A673 (cell line): ENCODE data around the gene KCNG3. TPM values are rescaled to one million over a fixed set of nuclear protein-coding genes. Genes with fewer than 3 reads are reported as not detected.

ENCODE experiments used
- BruUV-seq: library from RNA; stranded (reverse); fragments of 400-500 nt; replicated peaks from 2 replicates; lab custom pipeline; 2021; lab: Mats Ljungman, UMichigan
- CTCF ChIA-PET: fragments of 300-600 bp; sonication (Branson Sonifier 250); formaldehyde crosslinking; loops from one replicate; lab custom pipeline; 2022; ENCODE audit warnings: antibody characterized with exemption; lab: Charles Lee
- POLR2A ChIA-PET: fragments of 300-600 bp; sonication (Branson Sonifier 250); formaldehyde crosslinking; loops from one replicate; lab custom pipeline; 2022; ENCODE audit warnings: antibody characterized with exemption; ENCODE audit not compliant: low non-redundant PET; lab: Charles Lee
- DNase-seq: peaks from one replicate; pipeline ENCODE4 v3.0.0-alpha.2; 2015; ENCODE audit warnings: low spot score
- H3K27ac ChIP-seq: fragments of 200-600 bp; sonication (generic); 2 replicates; pipeline ENCODE4 v1.5.1; 2016; ENCODE audit warnings: mixed run types, low read depth, mild to moderate bottlenecking, mixed read lengths, antibody characterized with exemption, low read length; ENCODE audit not compliant: poor library complexity, severe bottlenecking
- H3K27me3 ChIP-seq: fragments of 200-600 bp; sonication (generic); replicated peaks from 2 replicates; pipeline ENCODE4 v1.6.1; 2017; ENCODE audit warnings: mixed run types, low read depth, mild to moderate bottlenecking, mixed read lengths, antibody characterized with exemption, low read length; ENCODE audit not compliant: insufficient read depth, poor library complexity
- H3K36me3 ChIP-seq: fragments of 200-600 bp; sonication (generic); 2 replicates; pipeline ENCODE4 v1.6.1; 2016; ENCODE audit warnings: mixed run types, mild to moderate bottlenecking, mixed read lengths, antibody characterized with exemption, low read length; ENCODE audit not compliant: insufficient read depth, poor library complexity, severe bottlenecking
- H3K4me1 ChIP-seq: fragments of 200-600 bp; sonication (generic); 2 replicates; pipeline ENCODE4 v1.6.1; 2017; ENCODE audit warnings: mixed run types, mild to moderate bottlenecking, mixed read lengths, antibody characterized with exemption, low read length; ENCODE audit not compliant: insufficient read depth, poor library complexity, severe bottlenecking
- H3K4me3 ChIP-seq: fragments of 200-600 bp; sonication (generic); 2 replicates; pipeline ENCODE4 v1.5.1; 2016; ENCODE audit warnings: low read depth, mixed run types, mild to moderate bottlenecking, mixed read lengths, low read length; ENCODE audit not compliant: poor library complexity, severe bottlenecking
- H3K9me3 ChIP-seq: fragments of 200-600 bp; sonication (generic); 2 replicates; pipeline ENCODE4 v1.6.1; 2016; ENCODE audit warnings: mixed run types, low read depth, mild to moderate bottlenecking, mixed read lengths, antibody characterized with exemption, low read length; ENCODE audit not compliant: poor library complexity, severe bottlenecking
- CTCF ChIP-seq: fragments of 300-800, 200-600 bp; sonication (generic); conservative IDR thresholded peaks from 2 replicates; pipeline ENCODE4 v1.5.1; 2017; ENCODE audit warnings: low read depth, mild to moderate bottlenecking, antibody characterized with exemption, low read length, moderate library complexity, mixed read lengths
- EZH2 ChIP-seq: fragments of 200-600 bp; sonication (generic); IDR thresholded peaks from 2 replicates; pipeline ENCODE4 v1.6.1; 2017; ENCODE audit warnings: borderline replicate concordance, low read depth, mild to moderate bottlenecking, mixed read lengths, antibody characterized with exemption, low read length; ENCODE audit not compliant: poor library complexity, severe bottlenecking
- intact Hi-C: fragments of 100-400 bp; cut with micrococcal nuclease; formaldehyde crosslinking; loops from one replicate; pipeline ENCODE4 v1.10.0; 2022; ENCODE audit not compliant: unreplicated experiment
- total RNA-seq: library from RNA; stranded (reverse); gene quantifications from 2 replicates; pipeline ENCODE4 v1.2.3, GENCODE V29; 2021

KCNG3 gene
- total RNA-seq, 1 experiment from 2014 or later, result 1.5 TPM

GRCh38 chr2:42457011-42457410, 36.8 kb downstream of the KCNG3 start:
- POLR2A ChIA-PET, result no interaction called here
- no peaks in the 10 kb centered on the region for H3K27me3 ChIP-seq
- BruUV-seq, result no TSS peak
- intact Hi-C loops, result no loop called here
- no peaks in the 10 kb centered on the region for H3K4me1 ChIP-seq
- H3K4me3 ChIP-seq, result no peak overlapping the region
- DNase-seq, result peak; percentile 22
- no peaks in the 10 kb centered on the region for H3K36me3 ChIP-seq
- H3K9me3 ChIP-seq, result no peaks in the 10 kb centered on the region
- H3K27ac ChIP-seq, result no peak overlapping the region
- CTCF ChIA-PET, result interaction anchor here (0.6 to 0.7 kb wide), 4 partner anchors 16 to 207 kb away, joined by 3 to 5 read pairs (median 4); no protein-coding TSS in a partner anchor
- no peak for TF ChIP-seq EZH2
- 0 out of 2 replicates have a peak, but pooled peaks have one; percentile 23 for TF ChIP-seq CTCF

- intact Hi-C loops, result no loop called here
- DNase-seq, result no peak
- no TSS peak for BruUV-seq
- Histone ChIP-seq H3K4me3 (no peak overlapping the region), H3K36me3 (no peaks in the 10 kb centered on the region), H3K27ac (no peak overlapping the region), H3K9me3 (no peaks in the 10 kb centered on the region), H3K27me3 (no peaks in the 10 kb centered on the region), H3K4me1 (no peaks in the 10 kb centered on the region)
- TF ChIP-seq EZH2, result no peak
- TF ChIP-seq CTCF, result no peak
- CTCF ChIA-PET, result interaction anchor here (0.7 kb wide), 2 partner anchors 16 to 147 kb away, joined by 3 to 5 read pairs; no protein-coding TSS in a partner anchor
- POLR2A ChIA-PET, result no interaction called here
These were observed 37.5 kb downstream of the KCNG3 start for GRCh38 chr2:42456126-42456839.

- Histone ChIP-seq H3K4me1 (no peaks in the 10 kb centered on the region), H3K27me3 (no peaks in the 10 kb centered on the region), H3K9me3 (no peaks in the 10 kb centered on the region), H3K36me3 (no peaks in the 10 kb centered on the region), H3K4me3 (no peak overlapping the region), H3K27ac (no peak overlapping the region)
- no peak for DNase-seq
- no peak for TF ChIP-seq CTCF
- no peak for TF ChIP-seq EZH2
- CTCF ChIA-PET, result no interaction called here
- intact Hi-C loops, result no loop called here
- no TSS peak for BruUV-seq
- POLR2A ChIA-PET, result no interaction called here
These were observed 41.2 kb downstream of the KCNG3 start for GRCh38 chr2:42452545-42452944.
